ENCODE data around the gene CNDP2.

DNA sequence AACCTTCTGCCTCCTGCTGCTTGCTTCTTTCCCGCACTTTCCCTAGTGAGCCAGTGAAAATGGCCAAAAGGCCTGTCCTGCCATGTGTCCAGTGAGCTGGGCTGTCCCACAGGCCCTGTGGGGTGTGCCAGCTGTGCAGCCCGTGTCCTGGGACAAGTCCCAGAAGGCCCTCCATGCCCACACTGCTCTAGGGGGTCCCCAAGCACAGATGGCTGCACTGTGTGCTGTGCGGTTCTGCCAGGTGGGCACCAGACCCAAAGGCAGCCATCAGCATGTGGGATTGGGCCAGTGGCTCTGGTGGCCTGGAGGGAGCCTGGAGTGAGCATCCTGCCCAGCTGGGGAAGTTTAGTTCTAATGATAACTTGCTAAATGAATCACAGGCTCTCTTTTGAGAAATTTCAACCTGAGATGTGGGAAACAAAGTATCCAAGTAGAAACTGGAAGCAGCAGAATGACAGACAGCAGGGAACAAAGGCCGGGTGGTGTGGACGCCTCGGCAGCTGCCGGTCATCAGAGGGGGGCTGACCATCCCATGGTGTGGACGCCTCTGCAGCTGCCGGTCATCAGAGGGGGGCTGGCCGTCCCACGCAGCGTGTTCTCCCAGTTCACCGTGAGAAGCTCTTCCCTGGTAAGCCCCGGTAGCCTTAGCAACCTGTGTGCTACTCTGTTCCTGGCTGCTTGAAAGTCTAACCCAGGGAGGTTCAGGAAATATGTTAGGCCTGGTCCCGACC lies 9.9 kb upstream of the CNDP2 start:
- TF ChIP-seq, protein P1, sequence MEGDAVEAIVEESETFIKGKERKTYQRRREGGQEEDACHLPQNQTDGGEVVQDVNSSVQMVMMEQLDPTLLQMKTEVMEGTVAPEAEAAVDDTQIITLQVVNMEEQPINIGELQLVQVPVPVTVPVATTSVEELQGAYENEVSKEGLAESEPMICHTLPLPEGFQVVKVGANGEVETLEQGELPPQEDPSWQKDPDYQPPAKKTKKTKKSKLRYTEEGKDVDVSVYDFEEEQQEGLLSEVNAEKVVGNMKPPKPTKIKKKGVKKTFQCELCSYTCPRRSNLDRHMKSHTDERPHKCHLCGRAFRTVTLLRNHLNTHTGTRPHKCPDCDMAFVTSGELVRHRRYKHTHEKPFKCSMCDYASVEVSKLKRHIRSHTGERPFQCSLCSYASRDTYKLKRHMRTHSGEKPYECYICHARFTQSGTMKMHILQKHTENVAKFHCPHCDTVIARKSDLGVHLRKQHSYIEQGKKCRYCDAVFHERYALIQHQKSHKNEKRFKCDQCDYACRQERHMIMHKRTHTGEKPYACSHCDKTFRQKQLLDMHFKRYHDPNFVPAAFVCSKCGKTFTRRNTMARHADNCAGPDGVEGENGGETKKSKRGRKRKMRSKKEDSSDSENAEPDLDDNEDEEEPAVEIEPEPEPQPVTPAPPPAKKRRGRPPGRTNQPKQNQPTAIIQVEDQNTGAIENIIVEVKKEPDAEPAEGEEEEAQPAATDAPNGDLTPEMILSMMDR (conservative IDR thresholded peaks at IDR 0.05; ENCODE audit: low read depth, low read length) = no peak
- no peak for TF ChIP-seq EZH2 (IDR thresholded peaks at IDR 0.05; ENCODE audit: borderline replicate concordance, low read depth, low read length, poor library complexity, severe bottlenecking)

All from A673 (cell line).